ENCODE results near the gene ADGRB2.

Gene ADGRB2

GRCh38 chr1:31788825-31789256 lies 24.7 kb upstream of the ADGRB2 start (continued):
- TF ChIP-seq, protein P1, sequence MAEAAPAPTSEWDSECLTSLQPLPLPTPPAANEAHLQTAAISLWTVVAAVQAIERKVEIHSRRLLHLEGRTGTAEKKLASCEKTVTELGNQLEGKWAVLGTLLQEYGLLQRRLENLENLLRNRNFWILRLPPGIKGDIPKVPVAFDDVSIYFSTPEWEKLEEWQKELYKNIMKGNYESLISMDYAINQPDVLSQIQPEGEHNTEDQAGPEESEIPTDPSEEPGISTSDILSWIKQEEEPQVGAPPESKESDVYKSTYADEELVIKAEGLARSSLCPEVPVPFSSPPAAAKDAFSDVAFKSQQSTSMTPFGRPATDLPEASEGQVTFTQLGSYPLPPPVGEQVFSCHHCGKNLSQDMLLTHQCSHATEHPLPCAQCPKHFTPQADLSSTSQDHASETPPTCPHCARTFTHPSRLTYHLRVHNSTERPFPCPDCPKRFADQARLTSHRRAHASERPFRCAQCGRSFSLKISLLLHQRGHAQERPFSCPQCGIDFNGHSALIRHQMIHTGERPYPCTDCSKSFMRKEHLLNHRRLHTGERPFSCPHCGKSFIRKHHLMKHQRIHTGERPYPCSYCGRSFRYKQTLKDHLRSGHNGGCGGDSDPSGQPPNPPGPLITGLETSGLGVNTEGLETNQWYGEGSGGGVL (tag by site-specific recombination; IDR thresholded peaks at IDR 0.05): peak; percentile 75
- peak; percentile 74 for TF ChIP-seq IKZF3 (tag by site-specific recombination; IDR thresholded peaks at IDR 0.05)
- TF ChIP-seq ZNF792 (tag by site-specific recombination; IDR thresholded peaks at IDR 0.05): no peak

DNA sequence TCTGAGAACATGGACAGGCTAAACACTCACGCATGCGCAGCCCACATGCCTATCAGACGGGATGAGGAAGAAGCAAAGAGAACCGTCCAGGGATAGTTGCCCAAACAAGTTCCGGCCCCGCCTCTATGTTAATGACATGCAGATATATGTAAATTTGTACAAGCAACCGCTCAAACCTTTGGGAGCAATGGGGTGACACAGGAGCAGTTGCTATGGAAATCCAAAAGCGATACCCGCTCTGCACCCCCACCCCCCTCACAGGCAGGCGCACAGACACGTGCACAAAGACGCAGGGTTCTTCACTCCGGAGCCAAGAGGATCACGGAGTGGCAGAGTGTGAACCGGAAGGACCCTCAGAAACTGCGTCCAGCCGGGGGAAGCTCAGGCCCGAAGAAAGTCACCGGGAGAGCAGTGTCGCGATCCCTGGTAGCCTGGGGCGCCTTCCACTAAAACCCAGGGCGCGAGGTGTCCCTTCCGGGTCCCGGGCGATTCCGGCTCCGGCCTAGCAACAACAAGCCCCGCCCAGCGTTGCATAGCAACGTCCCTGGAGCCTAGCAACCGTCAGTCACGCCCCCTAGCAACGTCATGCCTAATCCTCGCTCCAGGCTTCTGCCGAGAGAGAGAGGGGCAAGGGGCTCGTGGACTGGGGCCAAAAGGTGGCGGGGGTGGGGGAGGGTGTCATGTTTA lies 24.1 kb upstream of the ADGRB2 start:
- Histone ChIP-seq H3K4me1 (ENCODE audit: control insufficient read depth, insufficient read depth, low read length) (no peaks in the 10 kb centered on the region), H3K36me3 (ENCODE audit: control insufficient read depth in 2 of 2, insufficient read depth in 1 of 2, low read length in 2 of 2) (no peaks in the 10 kb centered on the region), H3K27ac (ENCODE audit: extremely low read depth, low read depth, low read length) (no peak overlapping the region; the same call in 1 of the 2 replicates), H3K9me3 (ENCODE audit: control insufficient read depth, insufficient read depth, low read depth, low read length) (no peaks in the 10 kb centered on the region), H3K4me3 (ENCODE audit: low read depth, low read length) (peak overlapping the region; percentile 64)
- ChIA-PET POLR2A (interaction anchor here (1.0 to 1.9 kb wide), 7 partner anchors 25 to 548 kb away, joined by 3 to 12 read pairs (median 4); partner anchors contain the start of genes MARCKSL1 and PEF1), CTCF (interaction anchor here (0.6 to 5.4 kb wide), 44 partner anchors 8 to 804 kb away, joined by 3 to 99 read pairs (median 5); partner anchors contain the start of gene ADGRB2)
- peak; percentile 32; the same call in 1 of the 2 replicates for TF ChIP-seq SP7 (tag by site-specific recombination; IDR thresholded peaks at IDR 0.05)
- TF ChIP-seq ZBTB8A (tag by site-specific recombination; IDR thresholded peaks at IDR 0.05): peak; percentile 50
- TF ChIP-seq ZNF561 (tag by site-specific recombination; IDR thresholded peaks at IDR 0.05; ENCODE audit: borderline replicate concordance): peak; percentile 19; the same call in 1 of the 2 replicates
- TF ChIP-seq ZNF501 (tag by site-specific recombination; IDR thresholded peaks at IDR 0.05): 0 out of 2 replicates have a peak, but pooled peaks have one; percentile 62
- 0 out of 2 replicates have a peak, but pooled peaks have one; percentile 65 for TF ChIP-seq ZBTB10 (tag by site-specific recombination; IDR thresholded peaks at IDR 0.05)
- TF ChIP-seq, protein P2, sequence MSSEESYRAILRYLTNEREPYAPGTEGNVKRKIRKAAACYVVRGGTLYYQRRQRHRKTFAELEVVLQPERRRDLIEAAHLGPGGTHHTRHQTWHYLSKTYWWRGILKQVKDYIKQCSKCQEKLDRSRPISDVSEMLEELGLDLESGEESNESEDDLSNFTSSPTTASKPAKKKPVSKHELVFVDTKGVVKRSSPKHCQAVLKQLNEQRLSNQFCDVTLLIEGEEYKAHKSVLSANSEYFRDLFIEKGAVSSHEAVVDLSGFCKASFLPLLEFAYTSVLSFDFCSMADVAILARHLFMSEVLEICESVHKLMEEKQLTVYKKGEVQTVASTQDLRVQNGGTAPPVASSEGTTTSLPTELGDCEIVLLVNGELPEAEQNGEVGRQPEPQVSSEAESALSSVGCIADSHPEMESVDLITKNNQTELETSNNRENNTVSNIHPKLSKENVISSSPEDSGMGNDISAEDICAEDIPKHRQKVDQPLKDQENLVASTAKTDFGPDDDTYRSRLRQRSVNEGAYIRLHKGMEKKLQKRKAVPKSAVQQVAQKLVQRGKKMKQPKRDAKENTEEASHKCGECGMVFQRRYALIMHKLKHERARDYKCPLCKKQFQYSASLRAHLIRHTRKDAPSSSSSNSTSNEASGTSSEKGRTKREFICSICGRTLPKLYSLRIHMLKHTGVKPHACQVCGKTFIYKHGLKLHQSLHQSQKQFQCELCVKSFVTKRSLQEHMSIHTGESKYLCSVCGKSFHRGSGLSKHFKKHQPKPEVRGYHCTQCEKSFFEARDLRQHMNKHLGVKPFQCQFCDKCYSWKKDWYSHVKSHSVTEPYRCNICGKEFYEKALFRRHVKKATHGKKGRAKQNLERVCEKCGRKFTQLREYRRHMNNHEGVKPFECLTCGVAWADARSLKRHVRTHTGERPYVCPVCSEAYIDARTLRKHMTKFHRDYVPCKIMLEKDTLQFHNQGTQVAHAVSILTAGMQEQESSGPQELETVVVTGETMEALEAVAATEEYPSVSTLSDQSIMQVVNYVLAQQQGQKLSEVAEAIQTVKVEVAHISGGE (tag by site-specific recombination; conservative IDR thresholded peaks at IDR 0.05; ENCODE audit: low read depth): peak; percentile 92
- TF ChIP-seq ZNF335 (tag by site-specific recombination; conservative IDR thresholded peaks at IDR 0.05): peak; percentile 97
- peak; percentile 69 for TF ChIP-seq ZBTB20 (tag by site-specific recombination; IDR thresholded peaks at IDR 0.05)
- peak; percentile 79 for TF ChIP-seq PRDM10 (tag by site-specific recombination; IDR thresholded peaks at IDR 0.05)
- 0 out of 2 replicates have a peak, but pooled peaks have one; percentile 21 for TF ChIP-seq KLF1 (tag by site-specific recombination; IDR thresholded peaks at IDR 0.05)
- TF ChIP-seq, protein P3, sequence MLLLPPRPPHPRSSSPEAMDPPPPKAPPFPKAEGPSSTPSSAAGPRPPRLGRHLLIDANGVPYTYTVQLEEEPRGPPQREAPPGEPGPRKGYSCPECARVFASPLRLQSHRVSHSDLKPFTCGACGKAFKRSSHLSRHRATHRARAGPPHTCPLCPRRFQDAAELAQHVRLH (tag by site-specific recombination; IDR thresholded peaks at IDR 0.05): peak; percentile 71; the same call in 1 of the 2 replicates
- TF ChIP-seq ZNF629 (tag by site-specific recombination; IDR thresholded peaks at IDR 0.05): peak; percentile 49
- TF ChIP-seq GLIS2 (tag by site-specific recombination; IDR thresholded peaks at IDR 0.05): peak; percentile 45; the same call in 1 of the 2 replicates
- peak; percentile 45; the same call in 1 of the 2 replicates for TF ChIP-seq ZBTB48 (tag by site-specific recombination; IDR thresholded peaks at IDR 0.05)
- TF ChIP-seq ZNF521 (tag by site-specific recombination; IDR thresholded peaks at IDR 0.05): no peak
- TF ChIP-seq KLF8 (tag by site-specific recombination; IDR thresholded peaks at IDR 0.05): peak; percentile 42
- 0 out of 2 replicates have a peak, but pooled peaks have one; percentile 6 for TF ChIP-seq ZNF692 (tag by site-specific recombination; IDR thresholded peaks at IDR 0.05)
- TF ChIP-seq ZNF214 (tag by site-specific recombination; IDR thresholded peaks at IDR 0.05; ENCODE audit: borderline replicate concordance): no peak
